HepG2 (cell line): Measurements from ENCODE around the gene APBB2.

Experiments
- CTCF ChIP-seq: sonication (generic); formaldehyde crosslinking; IDR thresholded peaks from 2 replicates; pipeline ENCODE4 v1.5.0; 2020; ENCODE audit warnings: mild to moderate bottlenecking, missing genetic modification reagents, moderate library complexity
- MAFG ChIP-seq: sonication (generic); formaldehyde crosslinking; IDR thresholded peaks from 2 replicates; pipeline ENCODE4 v1.5.1; 2020; ENCODE audit warnings: mild to moderate bottlenecking, missing genetic modification reagents
- RFX5 ChIP-seq: IDR thresholded peaks from 2 replicates; pipeline ENCODE4 v1.6.1; 2011; ENCODE audit warnings: low read depth, low read length, improper control_type of control experiment
- ZBTB25 ChIP-seq: IDR thresholded peaks from 2 replicates; pipeline ENCODE4 v1.6.1; 2018; ENCODE audit warnings: missing genetic modification reagents
- ZBTB40 ChIP-seq, 2 experiments: fragments of 450-650 bp in 1 of 2; sonication (generic) in 1 of 2; formaldehyde crosslinking in 1 of 2; IDR thresholded peaks; 2 replicates each; pipeline versions ENCODE4 v1.6.1 to v1.8.0; 2016 to 2022; ENCODE audit warnings: antibody characterized with exemption in 1 of 2, mild to moderate bottlenecking in 1 of 2, missing genetic modification reagents in 1 of 2
- ZNF503 ChIP-seq: sonication (generic); formaldehyde crosslinking; IDR thresholded peaks from 2 replicates; pipeline ENCODE4 v1.4.0; 2020; ENCODE audit warnings: missing genetic modification reagents
- ZNF670 ChIP-seq: sonication (generic); formaldehyde crosslinking; IDR thresholded peaks from 2 replicates; pipeline ENCODE4 v1.8.0; 2022; ENCODE audit warnings: mild to moderate bottlenecking, missing genetic modification reagents, borderline replicate concordance

- TF ChIP-seq ZNF670 (CRISPR knock-in tag) (no peak), MAFG (CRISPR knock-in tag) (no peak), RFX5 (no peak), CTCF (CRISPR knock-in tag) (no peak), ZBTB25 (no peak), ZNF503 (CRISPR knock-in tag) (no peak), ZBTB40 (IDR thresholded peaks at IDR 0.05) (no peak), ZBTB40 (CRISPR knock-in tag; IDR thresholded peaks at IDR 0.05) (no peak)
These were observed 266.3 kb downstream of the APBB2 start for GRCh38 chr4:40948014-40948413.
